Endothelial cell of umbilical vein (primary cell): ENCODE measurements around the gene DNAJB12.
"Not testable (repeated sequence)": the region's sequence is repeated elsewhere in the genome, so short reads cannot be mapped to it uniquely, and the experiment has no call there.

Source experiments
- CTCF ChIP-seq, 2 donors: IDR thresholded peaks; 1 replicate in 1 of 2; 2 replicates in 1 of 2; pipeline ENCODE4 v1.5.1; 2011; ENCODE audit warnings: low read length in 2 of 2, mild to moderate bottlenecking in 2 of 2, moderate library complexity in 2 of 2, control low read depth in 1 of 2, inconsistent platforms in 1 of 2, low read depth in 1 of 2; ENCODE audit not compliant: insufficient read depth in 1 of 2; ENCODE audit errors: extremely low read depth in 1 of 2
- MYC ChIP-seq: IDR thresholded peaks from one replicate; pipeline ENCODE4 v1.6.1; 2011; ENCODE audit warnings: mild to moderate bottlenecking, low read depth, low read length

- TF ChIP-seq CTCF (IDR thresholded peaks at IDR 0.05; ENCODE audit: extremely low read depth in 1 of 2, insufficient read depth in 1 of 2, low read depth in 1 of 2, low read length in 2 of 2); MYC: not testable (repeated sequence)
Observed at GRCh38 chr10:72395581-72395980, 40.9 kb upstream of the DNAJB12 start.
